Mesendoderm (in vitro differentiated cells): ENCODE data around the gene ORAI3.

Source experiments
- DNase-seq: peaks from one replicate; pipeline ENCODE4 v3.0.0; 2013
- H2AK5ac ChIP-seq: 2 replicates; pipeline ENCODE4 v1.6.1; 2013; ENCODE audit warnings: low read length, inconsistent platforms
- H2BK120ac ChIP-seq: 2 replicates; pipeline ENCODE4 v1.6.1; 2013; ENCODE audit warnings: low read depth, mild to moderate bottlenecking, low read length, moderate library complexity, mixed read lengths
- H2BK15ac ChIP-seq: replicated peaks from 2 replicates; pipeline ENCODE4 v1.6.1; 2013; ENCODE audit warnings: low read depth, mild to moderate bottlenecking, moderate library complexity
- H2BK5ac ChIP-seq: 2 replicates; pipeline ENCODE4 v1.6.1; 2013; ENCODE audit warnings: low read length, inconsistent platforms
- H3K18ac ChIP-seq: 2 replicates; pipeline ENCODE4 v1.6.1; 2013; ENCODE audit warnings: mild to moderate bottlenecking, low read length, mixed read lengths
- H3K23ac ChIP-seq: one replicate; pipeline ENCODE4 v1.6.1; 2013; ENCODE audit warnings: low read length
- H3K27ac ChIP-seq: 2 replicates; pipeline ENCODE4 v1.5.1; 2013; ENCODE audit warnings: low read depth, mild to moderate bottlenecking, inconsistent platforms, low read length, moderate library complexity
- H3K27me3 ChIP-seq: 2 replicates; pipeline ENCODE4 v1.6.1; 2013; ENCODE audit warnings: low read length, control low read depth, mild to moderate bottlenecking, inconsistent platforms; ENCODE audit not compliant: insufficient read depth, poor library complexity
- H3K36me3 ChIP-seq: 2 replicates; pipeline ENCODE4 v1.6.1; 2013; ENCODE audit warnings: low read length, inconsistent platforms; ENCODE audit not compliant: control insufficient read depth, insufficient read depth
- H3K4ac ChIP-seq: one replicate; pipeline ENCODE4 v1.6.1; 2013; ENCODE audit warnings: low read depth, mild to moderate bottlenecking, low read length, moderate library complexity
- H3K4me1 ChIP-seq: 2 replicates; pipeline ENCODE4 v1.6.1; 2013; ENCODE audit warnings: low read depth, low read length, inconsistent platforms; ENCODE audit not compliant: control insufficient read depth
- H3K4me2 ChIP-seq: 2 replicates; pipeline ENCODE4 v1.6.1; 2013; ENCODE audit warnings: low read length
- H3K4me3 ChIP-seq: 2 replicates; pipeline ENCODE4 v1.5.1; 2013; ENCODE audit warnings: mild to moderate bottlenecking, low read length
- H3K56ac ChIP-seq: one replicate; pipeline ENCODE4 v1.6.1; 2013; ENCODE audit warnings: low read length
- H3K79me1 ChIP-seq: 2 replicates; pipeline ENCODE4 v1.6.1; 2013; ENCODE audit warnings: low read length, inconsistent platforms
- H3K79me2 ChIP-seq: 2 replicates; pipeline ENCODE4 v1.6.1; 2013; ENCODE audit warnings: mild to moderate bottlenecking, low read length; ENCODE audit not compliant: control insufficient read depth, insufficient read depth
- H3K9ac ChIP-seq: 2 replicates; pipeline ENCODE4 v1.6.1; 2013; ENCODE audit warnings: low read length, inconsistent platforms
- H4K5ac ChIP-seq: one replicate; pipeline ENCODE4 v1.6.1; 2013; ENCODE audit warnings: low read length
- H4K8ac ChIP-seq: one replicate; pipeline ENCODE4 v1.6.1; 2013; ENCODE audit warnings: low read depth, mild to moderate bottlenecking, control low read depth, low read length, moderate library complexity
- WGBS: extraction: QIAGEN DNeasy Blood & Tissue Kit; methylation state at CpG from one replicate; pipeline ENCODE4 v1.1.7; 2013; ENCODE audit warnings: low lambda C conversion rate, missing lambda C conversion rate; ENCODE audit not compliant: insufficient coverage; ENCODE audit errors: extremely low coverage; 5-methylcytosine and 5-hydroxymethylcytosine counted together

Gene ORAI3

GRCh38 chr16:30966033-30966619, 17.3 kb downstream of the ORAI3 start:
- H3K79me2 ChIP-seq, result no peaks in the 10 kb centered on the region
- H2BK15ac ChIP-seq, result no peak overlapping the region
- peaks cover 29% of the 10 kb centered on the region for H3K36me3 ChIP-seq
- H3K56ac ChIP-seq, result no peak overlapping the region
- no peaks in the 10 kb centered on the region for H3K27me3 ChIP-seq
- H3K23ac ChIP-seq, result no peak overlapping the region
- WGBS, result no CpG with 5 or more reads among the region's 19 CpGs
- H2BK5ac ChIP-seq, result no peak overlapping the region
- H3K79me1 ChIP-seq, result peaks cover 2% of the 10 kb centered on the region
- DNase-seq, result no peak
- H3K9ac ChIP-seq, result no peak overlapping the region
- no peaks in the 10 kb centered on the region for H3K4me1 ChIP-seq
- H3K4me2 ChIP-seq, result no peak overlapping the region
- H3K27ac ChIP-seq, result no peak overlapping the region
- no peak overlapping the region for H3K4me3 ChIP-seq
- H4K8ac ChIP-seq, result no peak overlapping the region
- H4K5ac ChIP-seq, result no peak overlapping the region
- H3K18ac ChIP-seq, result no peak overlapping the region
- no peak overlapping the region for H2AK5ac ChIP-seq
- no peak overlapping the region for H2BK120ac ChIP-seq
- H3K4ac ChIP-seq, result no peak overlapping the region

GRCh38 chr16:30967795-30968194, 18.9 kb downstream of the ORAI3 start:
- Histone ChIP-seq H3K23ac (no peak overlapping the region), H3K36me3 (peaks cover 28% of the 10 kb centered on the region), H3K4ac (no peak overlapping the region), H3K4me1 (no peaks in the 10 kb centered on the region), H2BK5ac (no peak overlapping the region), H3K79me2 (no peaks in the 10 kb centered on the region), H4K5ac (no peak overlapping the region), H3K56ac (no peak overlapping the region), H3K79me1 (no peaks in the 10 kb centered on the region), H2BK120ac (no peak overlapping the region), H3K4me2 (no peak overlapping the region), H4K8ac (no peak overlapping the region), H2BK15ac (no peak overlapping the region), H3K27me3 (no peaks in the 10 kb centered on the region), H2AK5ac (no peak overlapping the region), H3K4me3 (no peak overlapping the region), H3K9ac (no peak overlapping the region), H3K27ac (no peak overlapping the region), H3K18ac (no peak overlapping the region)
- DNase-seq, result no peak
- whole genome bisulfite sequencing, result no CpG with 5 or more reads among the region's 4 CpGs

GRCh38 chr16:30969246-30969842, 20.5 kb downstream of the ORAI3 start:
- no peak for DNase-seq
- H4K8ac ChIP-seq, result no peak overlapping the region
- no peak overlapping the region for H4K5ac ChIP-seq
- no peaks in the 10 kb centered on the region for H3K79me2 ChIP-seq
- H3K4ac ChIP-seq, result no peak overlapping the region
- H3K4me1 ChIP-seq, result no peaks in the 10 kb centered on the region
- H3K4me2 ChIP-seq, result no peak overlapping the region
- H2BK5ac ChIP-seq, result no peak overlapping the region
- H2AK5ac ChIP-seq, result no peak overlapping the region
- no peak overlapping the region for H3K56ac ChIP-seq
- no peaks in the 10 kb centered on the region for H3K79me1 ChIP-seq
- H3K36me3 ChIP-seq, result peaks cover 28% of the 10 kb centered on the region
- no peak overlapping the region for H3K18ac ChIP-seq
- no CpG with 5 or more reads among the region's 19 CpGs for WGBS
- no peak overlapping the region for H3K9ac ChIP-seq
- no peak overlapping the region for H2BK120ac ChIP-seq
- no peak overlapping the region for H3K4me3 ChIP-seq
- H3K23ac ChIP-seq, result no peak overlapping the region
- no peak overlapping the region for H3K27ac ChIP-seq
- no peak overlapping the region for H2BK15ac ChIP-seq
- H3K27me3 ChIP-seq, result no peaks in the 10 kb centered on the region

- H3K4me3 ChIP-seq, result no peak overlapping the region
- no peak overlapping the region for H3K27ac ChIP-seq
- H2BK5ac ChIP-seq, result no peak overlapping the region
- no peaks in the 10 kb centered on the region for H3K27me3 ChIP-seq
- no peak overlapping the region for H3K9ac ChIP-seq
- no peak overlapping the region for H4K5ac ChIP-seq
- no peaks in the 10 kb centered on the region for H3K79me2 ChIP-seq
- no peak overlapping the region for H3K4me2 ChIP-seq
- H3K18ac ChIP-seq, result no peak overlapping the region
- H2AK5ac ChIP-seq, result no peak overlapping the region
- H2BK15ac ChIP-seq, result no peak overlapping the region
- no peaks in the 10 kb centered on the region for H3K79me1 ChIP-seq
- no peak overlapping the region for H3K56ac ChIP-seq
- H3K36me3 ChIP-seq, result peaks cover 24% of the 10 kb centered on the region
- DNase-seq, result no peak
- WGBS, result no CpG with 5 or more reads among the region's 14 CpGs
- H3K23ac ChIP-seq, result no peak overlapping the region
- no peak overlapping the region for H4K8ac ChIP-seq
- H3K4ac ChIP-seq, result no peak overlapping the region
- H3K4me1 ChIP-seq, result no peaks in the 10 kb centered on the region
- H2BK120ac ChIP-seq, result no peak overlapping the region
Observed at GRCh38 chr16:30971298-30971697, 22.4 kb downstream of the ORAI3 start.

GRCh38 chr16:30972872-30973271, 24.0 kb downstream of the ORAI3 start:
- WGBS, result no CpG with 5 or more reads among the region's 7 CpGs
- H4K8ac ChIP-seq, result no peak overlapping the region
- H3K27ac ChIP-seq, result no peak overlapping the region
- H3K4me3 ChIP-seq, result no peak overlapping the region
- H3K27me3 ChIP-seq, result no peaks in the 10 kb centered on the region
- H3K4me1 ChIP-seq, result no peaks in the 10 kb centered on the region
- no peaks in the 10 kb centered on the region for H3K79me2 ChIP-seq
- no peak overlapping the region for H3K4me2 ChIP-seq
- peaks cover 24% of the 10 kb centered on the region for H3K36me3 ChIP-seq
- no peak overlapping the region for H3K23ac ChIP-seq
- no peak overlapping the region for H2BK5ac ChIP-seq
- no peak overlapping the region for H3K56ac ChIP-seq
- no peak overlapping the region for H4K5ac ChIP-seq
- H2BK15ac ChIP-seq, result no peak overlapping the region
- no peak overlapping the region for H3K4ac ChIP-seq
- H2BK120ac ChIP-seq, result no peak overlapping the region
- DNase-seq, result peak; percentile 79
- peaks cover 3% of the 10 kb centered on the region for H3K79me1 ChIP-seq
- no peak overlapping the region for H3K9ac ChIP-seq
- no peak overlapping the region for H2AK5ac ChIP-seq
- no peak overlapping the region for H3K18ac ChIP-seq

GRCh38 chr16:30974348-30974747, 25.5 kb downstream of the ORAI3 start:
- Histone ChIP-seq H3K56ac (no peak overlapping the region), H3K23ac (no peak overlapping the region), H4K8ac (no peak overlapping the region), H3K4me3 (no peak overlapping the region), H3K4me2 (no peak overlapping the region), H3K27ac (no peak overlapping the region), H3K36me3 (peaks cover 24% of the 10 kb centered on the region), H3K27me3 (no peaks in the 10 kb centered on the region), H2BK5ac (no peak overlapping the region), H2AK5ac (no peak overlapping the region), H3K79me2 (no peaks in the 10 kb centered on the region), H2BK15ac (no peak overlapping the region), H4K5ac (no peak overlapping the region), H3K9ac (no peak overlapping the region), H3K79me1 (peaks cover 5% of the 10 kb centered on the region), H3K4me1 (no peaks in the 10 kb centered on the region), H2BK120ac (no peak overlapping the region), H3K18ac (no peak overlapping the region), H3K4ac (no peak overlapping the region)
- WGBS, result no CpG with 5 or more reads among the region's 6 CpGs
- DNase-seq, result no peak
